Tibial nerve (tissue), 4 donors: Measurements from ENCODE around the gene PLD3. TPM values are rescaled to one million over a fixed set of nuclear protein-coding genes. Genes with fewer than 3 reads are reported as not detected.

Experiments used
- DNase-seq, 2 donors: peaks; one replicate each; pipeline ENCODE4 v3.0.0-alpha.2; 2019; ENCODE audit warnings: low spot score in 2 of 2
- H3K27ac ChIP-seq, 4 donors: fragments of 200-600 bp; sonication (generic) in 3 of 4; one replicate each; pipeline ENCODE4 v1.5.1; 2017 to 2019; ENCODE audit warnings: mild to moderate bottlenecking in 1 of 4
- H3K27me3 ChIP-seq, 2 donors: fragments of 200-600 bp; sonication (generic) in 1 of 2; one replicate each; pipeline versions ENCODE4 v1.5.1 to v1.6.0; 2017 to 2019
- H3K36me3 ChIP-seq, 3 donors: fragments of 200-600 bp; sonication (generic); one replicate each; pipeline ENCODE4 v1.5.1; 2018 to 2019
- H3K4me1 ChIP-seq, 4 donors: fragments of 200-600 bp; sonication (generic) in 3 of 4; one replicate each; pipeline ENCODE4 v1.5.1; 2017 to 2019
- H3K4me3 ChIP-seq, 4 donors: fragments of 200-600 bp; sonication (generic) in 3 of 4; one replicate each; pipeline ENCODE4 v1.5.1; 2017 to 2019; ENCODE audit warnings: mild to moderate bottlenecking in 1 of 4, moderate library complexity in 1 of 4
- H3K9me3 ChIP-seq, 4 donors: fragments of 200-600 bp; sonication (generic) in 3 of 4; one replicate each; pipeline ENCODE4 v1.5.1; 2017 to 2019
- EP300 ChIP-seq, 2 donors: sonication (generic); formaldehyde crosslinking; IDR thresholded peaks; one replicate each; pipeline ENCODE4 v1.6.1; 2017; ENCODE audit warnings: antibody characterized with exemption in 2 of 2, mild to moderate bottlenecking in 1 of 2
- POLR2A ChIP-seq, 2 donors: fragments of 450-650 bp; IDR thresholded peaks; one replicate each; pipeline ENCODE4 v1.6.1; 2017; ENCODE audit warnings: antibody characterized with exemption in 2 of 2, mild to moderate bottlenecking in 2 of 2, moderate library complexity in 2 of 2
- WGBS, 2 donors: methylation state at CpG; one replicate each; pipeline ENCODE4 v1.1.5; 2018; 5-methylcytosine and 5-hydroxymethylcytosine counted together
- total RNA-seq, 4 donors: library from RNA; depleted of rRNA; stranded (reverse); fragments of >200 nt; gene quantifications; one replicate each; pipeline ENCODE4 v1.1.0, GENCODE V29; 2016
- TF ChIP-seq, protein P1 (sequence below), 5 experiments: fragments of 200-600 bp in 3 of 5; fragments of 450-650 bp in 2 of 5; sonication (generic) in 3 of 5; IDR thresholded peaks; one replicate each; pipeline ENCODE4 v1.5.1; 2016 to 2019; ENCODE audit warnings: antibody characterized with exemption in 5 of 5, mild to moderate bottlenecking in 3 of 5, moderate library complexity in 2 of 5

PLD3 gene
- total RNA-seq, 4 donors from 2014 or later = 259 to 352 (median 281) TPM

DNA sequence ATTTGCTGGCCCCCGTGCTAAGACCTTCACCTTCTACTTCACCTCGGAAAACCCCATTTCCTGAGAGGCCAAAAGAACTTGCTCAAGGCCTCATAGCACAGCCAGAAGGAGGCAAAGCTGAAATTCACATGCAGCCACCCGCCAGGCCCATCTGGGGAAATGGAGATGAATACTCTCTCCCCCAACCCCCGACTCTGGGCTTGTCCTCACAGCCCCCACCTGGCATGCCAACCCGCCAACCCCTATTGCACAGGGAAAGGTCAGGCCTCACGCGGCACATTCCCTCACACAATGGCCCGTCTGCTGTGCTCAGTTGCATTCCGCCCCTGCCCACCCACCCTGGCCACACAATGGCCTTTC, 61.5 kb downstream of the PLD3 start:
- no peaks in the 10 kb centered on the region for H3K36me3 ChIP-seq
- H3K27ac ChIP-seq = peak overlapping the region in 3 of 4 donors; percentile 76 to 95 (median 80)
- H3K4me3 ChIP-seq = peak overlapping the region in 1 of 4 donors; percentile 39
- H3K27me3 ChIP-seq = peaks cover 0 to 7% of the 10 kb centered on the region in 2 donors
- H3K4me1 ChIP-seq = peaks cover 0 to 18% (median 0%) of the 10 kb centered on the region in 4 donors
- 35 to 62% methylated on average over 6 to 9 of the region's 9 CpGs for WGBS, 2 donors
- peak in 1 of 2 donors; percentile 75 for TF ChIP-seq EP300 (IDR thresholded peaks at IDR 0.05)
- peak in 1 of 2 donors; percentile 7 for TF ChIP-seq POLR2A (IDR thresholded peaks at IDR 0.05)
- TF ChIP-seq, protein P1, sequence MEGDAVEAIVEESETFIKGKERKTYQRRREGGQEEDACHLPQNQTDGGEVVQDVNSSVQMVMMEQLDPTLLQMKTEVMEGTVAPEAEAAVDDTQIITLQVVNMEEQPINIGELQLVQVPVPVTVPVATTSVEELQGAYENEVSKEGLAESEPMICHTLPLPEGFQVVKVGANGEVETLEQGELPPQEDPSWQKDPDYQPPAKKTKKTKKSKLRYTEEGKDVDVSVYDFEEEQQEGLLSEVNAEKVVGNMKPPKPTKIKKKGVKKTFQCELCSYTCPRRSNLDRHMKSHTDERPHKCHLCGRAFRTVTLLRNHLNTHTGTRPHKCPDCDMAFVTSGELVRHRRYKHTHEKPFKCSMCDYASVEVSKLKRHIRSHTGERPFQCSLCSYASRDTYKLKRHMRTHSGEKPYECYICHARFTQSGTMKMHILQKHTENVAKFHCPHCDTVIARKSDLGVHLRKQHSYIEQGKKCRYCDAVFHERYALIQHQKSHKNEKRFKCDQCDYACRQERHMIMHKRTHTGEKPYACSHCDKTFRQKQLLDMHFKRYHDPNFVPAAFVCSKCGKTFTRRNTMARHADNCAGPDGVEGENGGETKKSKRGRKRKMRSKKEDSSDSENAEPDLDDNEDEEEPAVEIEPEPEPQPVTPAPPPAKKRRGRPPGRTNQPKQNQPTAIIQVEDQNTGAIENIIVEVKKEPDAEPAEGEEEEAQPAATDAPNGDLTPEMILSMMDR (IDR thresholded peaks at IDR 0.05) = no peak
- no peaks in the 10 kb centered on the region for H3K9me3 ChIP-seq
- DNase-seq = no peak

DNA sequence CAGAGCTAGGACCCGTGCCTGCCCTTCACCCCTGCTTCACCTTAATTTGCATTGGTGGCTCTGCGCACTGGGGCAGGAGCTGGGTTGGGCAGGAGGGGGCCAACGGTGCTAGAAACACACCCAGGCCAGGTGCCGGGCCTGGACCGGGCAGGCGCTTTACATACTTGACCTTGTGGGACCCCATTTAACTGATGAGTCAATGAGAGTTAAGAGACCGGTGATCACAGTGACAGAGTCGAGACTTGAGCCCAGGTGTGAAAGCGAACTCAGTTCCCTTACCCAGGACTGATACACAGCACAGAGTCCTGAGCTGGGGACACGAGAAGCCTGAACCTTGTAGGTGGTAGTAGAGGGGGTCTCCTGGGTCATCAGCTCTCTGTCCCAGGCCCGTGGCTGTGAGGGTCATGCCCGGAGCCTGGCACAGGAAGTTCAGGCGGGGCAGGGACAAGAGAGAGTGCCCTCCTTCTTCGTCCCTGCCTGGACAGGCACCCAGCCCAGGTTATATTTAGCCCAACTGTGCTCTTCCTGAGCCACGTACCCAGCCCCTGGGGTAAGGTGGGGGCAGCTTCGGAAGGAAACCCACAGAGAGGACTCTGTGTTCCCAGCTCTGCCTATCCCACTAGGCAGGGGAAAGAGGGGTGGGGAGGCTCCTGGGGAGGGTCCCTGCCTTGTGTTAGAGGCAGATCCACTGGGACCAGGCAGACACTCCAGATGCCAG, 62.8 kb downstream of the PLD3 start:
- H3K4me3 ChIP-seq = peak overlapping the region; percentile 5 to 39 (median 18)

DNA sequence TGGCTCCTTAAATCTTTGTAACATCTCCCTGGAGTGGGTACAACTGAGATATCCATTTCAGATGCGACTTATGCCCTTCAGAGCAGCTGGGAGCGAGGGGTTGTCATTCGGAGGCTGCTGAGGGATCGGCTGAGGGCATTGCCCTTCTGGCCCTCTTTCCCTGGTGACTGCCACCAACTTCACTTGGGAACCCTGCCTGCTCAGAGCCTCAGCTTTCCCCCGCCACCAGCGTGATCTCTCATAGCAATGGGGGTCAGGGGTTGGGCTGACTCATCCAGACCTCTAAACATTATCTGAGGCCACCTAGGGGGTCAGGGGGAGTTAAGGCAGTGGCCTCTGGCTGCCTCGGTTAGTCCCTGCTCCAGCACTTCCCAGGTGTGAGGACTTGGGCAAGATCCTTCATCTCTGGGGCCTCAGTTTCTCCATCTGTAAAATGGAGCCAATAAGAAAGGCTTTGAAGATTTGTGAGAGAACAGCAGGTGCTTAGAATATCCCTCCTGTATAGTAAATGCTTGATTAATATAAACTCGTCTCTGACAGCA, 63.5 kb downstream of the PLD3 start:
- Histone ChIP-seq H3K4me3 (peak overlapping the region; percentile 16 to 39 (median 19)), H3K36me3 (no peaks in the 10 kb centered on the region), H3K9me3 (no peaks in the 10 kb centered on the region), H3K27ac (peak overlapping the region; percentile 74 to 95 (median 78)), H3K4me1 (peaks cover 0 to 27% (median 0%) of the 10 kb centered on the region in 4 donors), H3K27me3 (peaks cover 0 to 7% of the 10 kb centered on the region in 2 donors)
- TF ChIP-seq POLR2A (IDR thresholded peaks at IDR 0.05) (no peak), EP300 (IDR thresholded peaks at IDR 0.05) (no peak)
- TF ChIP-seq, protein P1 (IDR thresholded peaks at IDR 0.05) = no peak
- whole genome bisulfite sequencing, 2 donors = 54 to 65% methylated on average over 8 of the region's 8 CpGs
- no peak for DNase-seq

More for the DNA sequence above, 62.8 kb downstream of the PLD3 start:
- TF ChIP-seq EP300 (IDR thresholded peaks at IDR 0.05) (peak in 1 of 2 donors; percentile 26), POLR2A (IDR thresholded peaks at IDR 0.05) (no peak)
- TF ChIP-seq, protein P1 (IDR thresholded peaks at IDR 0.05) = no peak
- H3K27me3 ChIP-seq = peaks cover 0 to 7% of the 10 kb centered on the region in 2 donors
- no peaks in the 10 kb centered on the region for H3K36me3 ChIP-seq
- no peak for DNase-seq
- peaks cover 0 to 22% (median 0%) of the 10 kb centered on the region in 4 donors for H3K4me1 ChIP-seq
- peak overlapping the region; percentile 74 to 95 (median 78) for H3K27ac ChIP-seq
- 54 to 61% methylated on average over 15 to 16 of the region's 16 CpGs for WGBS, 2 donors
- H3K9me3 ChIP-seq = no peaks in the 10 kb centered on the region

DNA sequence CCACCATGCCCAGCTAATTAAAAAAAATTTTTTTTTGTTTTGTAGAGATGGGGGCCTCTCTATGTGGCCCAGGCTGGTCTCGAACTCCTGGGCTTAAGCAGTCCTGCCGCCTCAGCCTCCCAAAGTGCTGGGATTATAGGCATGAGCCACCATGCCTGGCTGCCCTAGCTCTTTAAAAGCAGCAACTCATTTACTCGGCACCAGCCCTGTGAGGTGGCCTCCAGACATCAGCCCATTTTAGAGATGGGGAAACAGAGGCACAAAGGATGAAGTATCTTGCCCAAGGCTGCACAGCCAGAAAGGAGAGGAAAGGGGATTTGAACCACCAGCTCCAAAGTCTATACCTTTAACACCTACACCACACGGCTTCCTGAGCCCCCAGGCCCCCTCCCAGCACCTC, 64.4 kb downstream of the PLD3 start:
- WGBS, 2 donors = 55 to 71% methylated on average over 4 of the region's 4 CpGs
- no peaks in the 10 kb centered on the region for H3K36me3 ChIP-seq
- H3K27me3 ChIP-seq = peaks cover 0 to 7% of the 10 kb centered on the region in 2 donors
- peak overlapping the region in 3 of 4 donors; percentile 17 to 39 (median 21) for H3K4me3 ChIP-seq
- H3K27ac ChIP-seq = peak overlapping the region; percentile 74 to 95 (median 78)
- H3K9me3 ChIP-seq = no peaks in the 10 kb centered on the region
- TF ChIP-seq, protein P1 (IDR thresholded peaks at IDR 0.05) = no peak
- TF ChIP-seq EP300 (IDR thresholded peaks at IDR 0.05) (no peak), POLR2A (IDR thresholded peaks at IDR 0.05) (no peak)
- peaks cover 0 to 35% (median 0%) of the 10 kb centered on the region in 4 donors for H3K4me1 ChIP-seq
- DNase-seq = no peak

DNA sequence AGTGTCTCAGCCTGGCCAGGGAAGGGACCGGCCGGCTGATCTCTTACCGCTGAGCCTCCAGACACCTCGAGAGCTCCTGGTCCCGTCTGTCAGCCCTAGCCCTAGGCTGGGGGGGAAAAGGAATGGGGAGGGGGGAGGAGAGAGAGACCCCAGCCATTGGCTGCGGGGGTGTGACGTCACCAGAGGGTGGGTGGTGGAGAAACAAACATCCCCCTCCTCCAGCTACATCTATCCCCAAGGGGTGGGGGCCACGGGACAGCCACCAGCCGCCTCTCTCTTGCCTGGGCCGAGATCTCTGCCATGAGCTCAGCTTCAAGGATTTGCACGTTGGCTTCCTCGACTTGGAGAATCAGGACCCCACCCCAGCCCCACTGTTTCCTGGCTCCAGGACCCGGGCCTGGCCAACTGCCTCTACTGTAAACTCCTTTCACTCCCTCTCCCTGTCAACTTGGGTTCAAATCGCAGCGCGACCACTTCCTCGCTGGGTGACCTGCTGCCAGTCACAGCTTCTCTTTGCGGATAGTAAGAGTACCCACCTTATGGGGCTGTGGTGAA, 64.9 kb downstream of the PLD3 start, which contains the start of gene PRX:
TSS of gene PRX (minus strand) at position 88 of the 555 bp plus-strand sequence. CDS start 5,446 bp downstream, outside the sequence.
- Histone ChIP-seq H3K27ac (peak within 1 kb of the TSS; percentile 74 to 95 (median 88)), H3K9me3 (no peaks in the 10 kb centered on the region), H3K36me3 (no peaks in the 10 kb centered on the region), H3K4me1 (peaks cover 0 to 38% (median 0%) of the 10 kb centered on the region in 4 donors), H3K4me3 (peak within 1 kb of the TSS; percentile 16 to 41 (median 19)), H3K27me3 (peaks cover 0 to 7% of the 10 kb centered on the region in 2 donors)
- TF ChIP-seq POLR2A (IDR thresholded peaks at IDR 0.05) = peak; percentile 36 to 73
- peak in 1 of 2 donors; percentile 83 for TF ChIP-seq EP300 (IDR thresholded peaks at IDR 0.05)
- TF ChIP-seq, protein P1 (IDR thresholded peaks at IDR 0.05) = no peak
- 19 to 25% methylated on average over 18 of the region's 18 CpGs for WGBS, 2 donors
- no peak for DNase-seq
